Vagina (tissue), 2 donors: ENCODE measurements around the gene CYFIP1. TPM values are rescaled to one million over a fixed set of nuclear protein-coding genes. Genes with fewer than 3 reads are reported as not detected.

Experiments used
- DNase-seq, 2 donors: peaks; one replicate each; pipeline ENCODE4 v3.0.0-alpha.2; 2017; ENCODE audit errors: extremely low spot score in 2 of 2
- H3K27ac ChIP-seq: fragments of 200-600 bp; sonication (generic); one replicate; pipeline ENCODE4 v1.5.1; 2019
- H3K27me3 ChIP-seq: fragments of 200-600 bp; sonication (generic); one replicate; pipeline ENCODE4 v1.5.1; 2019
- H3K36me3 ChIP-seq, 2 donors: fragments of 200-600 bp; sonication (generic); one replicate each; pipeline ENCODE4 v1.5.1; 2017 to 2019
- H3K4me1 ChIP-seq: fragments of 200-600 bp; sonication (generic); one replicate; pipeline ENCODE4 v1.5.1; 2019
- H3K4me3 ChIP-seq, 2 donors: fragments of 200-600 bp; sonication (generic); 1 replicate in 1 of 2; 2 replicates in 1 of 2; pipeline ENCODE4 v1.5.1; 2016 to 2019
- H3K9me3 ChIP-seq: fragments of 200-600 bp; sonication (generic); one replicate; pipeline ENCODE4 v1.5.1; 2019
- CTCF ChIP-seq, 3 experiments: fragments of 450-650 bp in 2 of 3; fragments of 200-600 bp in 1 of 3; sonication (generic) in 1 of 3; IDR thresholded peaks; one replicate each; pipeline ENCODE4 v1.5.1; 2017 to 2019; ENCODE audit warnings: antibody characterized with exemption in 3 of 3, mild to moderate bottlenecking in 2 of 3, moderate library complexity in 2 of 3
- POLR2A ChIP-seq, 2 donors: fragments of 450-650 bp; IDR thresholded peaks; one replicate each; pipeline ENCODE4 v1.6.1; 2017; ENCODE audit warnings: antibody characterized with exemption in 2 of 2, mild to moderate bottlenecking in 2 of 2, moderate library complexity in 2 of 2
- POLR2AphosphoS5 ChIP-seq, 2 donors: sonication (generic); formaldehyde crosslinking; IDR thresholded peaks; one replicate each; pipeline ENCODE4 v1.9.0; 2017; ENCODE audit warnings: antibody characterized with exemption in 2 of 2, mild to moderate bottlenecking in 2 of 2, low read depth in 1 of 2; ENCODE audit not compliant: insufficient read depth in 1 of 2
- intact Hi-C: fragments of 100-400 bp; cut with DNase I; formaldehyde crosslinking; loops from one replicate; pipeline ENCODE4 v1.15.1; 2023
- total RNA-seq: library from RNA; depleted of rRNA; stranded (reverse); fragments of >200 nt; gene quantifications from one replicate; pipeline ENCODE4 v1.2.3, GENCODE V29; 2016

The CYFIP1 gene
- total RNA-seq, 1 donor from 2014 or later: 101 TPM

- no peaks in the 10 kb centered on the region for H3K9me3 ChIP-seq
- intact Hi-C loops: no loop called here
- H3K27ac ChIP-seq: no peak overlapping the region
- H3K27me3 ChIP-seq: no peaks in the 10 kb centered on the region
- no peaks in the 10 kb centered on the region for H3K4me1 ChIP-seq
- H3K36me3 ChIP-seq: peaks cover 4 to 58% of the 10 kb centered on the region in 2 donors
- DNase-seq: no peak
- TF ChIP-seq POLR2AphosphoS5 (IDR thresholded peaks at IDR 0.05; ENCODE audit: insufficient read depth in 1 of 2, low read depth in 1 of 2) (no peak), CTCF (IDR thresholded peaks at IDR 0.05) (no peak), POLR2A (IDR thresholded peaks at IDR 0.05) (no peak)
- no peak overlapping the region for H3K4me3 ChIP-seq
Observed at GRCh38 chr15:22881739-22882440, 98.3 kb downstream of the CYFIP1 start.

- TF ChIP-seq CTCF (IDR thresholded peaks at IDR 0.05) (no peak), POLR2A (IDR thresholded peaks at IDR 0.05) (no peak), POLR2AphosphoS5 (IDR thresholded peaks at IDR 0.05; ENCODE audit: insufficient read depth in 1 of 2, low read depth in 1 of 2) (no peak)
- DNase-seq: no peak
- intact Hi-C loops: no loop called here
- no peaks in the 10 kb centered on the region for H3K4me1 ChIP-seq
- H3K27ac ChIP-seq: no peak overlapping the region
- H3K27me3 ChIP-seq: no peaks in the 10 kb centered on the region
- no peak overlapping the region for H3K4me3 ChIP-seq
- H3K36me3 ChIP-seq: peaks cover 4 to 61% of the 10 kb centered on the region in 2 donors
- no peaks in the 10 kb centered on the region for H3K9me3 ChIP-seq
Observed at GRCh38 chr15:22880981-22881738, 99.0 kb downstream of the CYFIP1 start.

GRCh38 chr15:22880068-22880980 is 99.8 kb downstream of the CYFIP1 start:
- Histone ChIP-seq H3K36me3 (peaks cover 4 to 69% of the 10 kb centered on the region in 2 donors), H3K27me3 (no peaks in the 10 kb centered on the region), H3K27ac (no peak overlapping the region), H3K4me1 (no peaks in the 10 kb centered on the region), H3K4me3 (no peak overlapping the region), H3K9me3 (no peaks in the 10 kb centered on the region)
- no peak for DNase-seq
- intact Hi-C loops: no loop called here
- no peak for TF ChIP-seq POLR2AphosphoS5 (IDR thresholded peaks at IDR 0.05; ENCODE audit: insufficient read depth in 1 of 2, low read depth in 1 of 2)
- no peak for TF ChIP-seq POLR2A (IDR thresholded peaks at IDR 0.05)
- no peak for TF ChIP-seq CTCF (IDR thresholded peaks at IDR 0.05)

GRCh38 chr15:22878103-22878502 is 102.1 kb downstream of the CYFIP1 start:
- no peaks in the 10 kb centered on the region for H3K4me1 ChIP-seq
- H3K36me3 ChIP-seq: peaks cover 4 to 89% of the 10 kb centered on the region in 2 donors
- DNase-seq: no peak
- intact Hi-C loops: no loop called here
- no peaks in the 10 kb centered on the region for H3K9me3 ChIP-seq
- TF ChIP-seq POLR2AphosphoS5 (IDR thresholded peaks at IDR 0.05; ENCODE audit: insufficient read depth in 1 of 2, low read depth in 1 of 2) (no peak), CTCF (IDR thresholded peaks at IDR 0.05) (no peak), POLR2A (IDR thresholded peaks at IDR 0.05) (no peak)
- H3K27me3 ChIP-seq: no peaks in the 10 kb centered on the region
- H3K27ac ChIP-seq: no peak overlapping the region
- H3K4me3 ChIP-seq: no peak overlapping the region
